Skeletal muscle satellite cell (primary cell): ENCODE data around the gene REXO1.
"Not testable (repeated sequence)": the region's sequence is repeated elsewhere in the genome, so short reads cannot be mapped to it uniquely, and the experiment has no call there.

Experiments used
- H3K27me3 ChIP-seq: 2 replicates; pipeline ENCODE4 v1.7.0; 2013; ENCODE audit warnings: low read length; ENCODE audit not compliant: control insufficient read depth, insufficient read depth
- H3K36me3 ChIP-seq: 2 replicates; pipeline ENCODE4 v1.7.0; 2013; ENCODE audit warnings: mild to moderate bottlenecking, control low read depth, low read length; ENCODE audit not compliant: insufficient read depth
- H3K4me1 ChIP-seq: 2 replicates; pipeline ENCODE4 v1.7.0; 2013; ENCODE audit warnings: low read length; ENCODE audit not compliant: control insufficient read depth, insufficient read depth
- H3K4me2 ChIP-seq: 2 replicates; pipeline ENCODE4 v1.7.0; 2013; ENCODE audit warnings: mild to moderate bottlenecking, low read length
- H3K4me3 ChIP-seq: 2 replicates; pipeline ENCODE4 v1.7.0; 2013; ENCODE audit warnings: low read length
- H3K9ac ChIP-seq: 2 replicates; pipeline ENCODE4 v1.7.0; 2013; ENCODE audit warnings: mild to moderate bottlenecking, low read depth, low read length, moderate library complexity
- H3K9me3 ChIP-seq: replicated peaks from 2 replicates; pipeline ENCODE4 v1.7.0; 2013; ENCODE audit warnings: mild to moderate bottlenecking, control low read depth, low read length

Gene REXO1

GRCh38 chr19:1882786-1883692 lies 34.8 kb upstream of the REXO1 start:
- peaks cover 24% of the 10 kb centered on the region for H3K4me1 ChIP-seq
- peak overlapping the region; percentile 92 for H3K4me2 ChIP-seq
- no peaks in the 10 kb centered on the region for H3K27me3 ChIP-seq
- H3K36me3 ChIP-seq: peaks cover 12% of the 10 kb centered on the region
- H3K9ac ChIP-seq: peak overlapping the region; percentile 96
- peak overlapping the region; percentile 99 for H3K4me3 ChIP-seq
- no peaks in the 10 kb centered on the region for H3K9me3 ChIP-seq

GRCh38 chr19:1882089-1882785 lies 34.0 kb upstream of the REXO1 start:
- Histone ChIP-seq H3K9ac (no peak overlapping the region), H3K4me3 (no peak overlapping the region), H3K36me3 (peaks cover 12% of the 10 kb centered on the region), H3K9me3 (no peaks in the 10 kb centered on the region), H3K4me2 (peak overlapping the region; percentile 92), H3K4me1 (peaks cover 24% of the 10 kb centered on the region), H3K27me3 (no peaks in the 10 kb centered on the region)

GRCh38 chr19:1881393-1882088 lies 33.3 kb upstream of the REXO1 start:
- H3K36me3 ChIP-seq: peaks cover 12% of the 10 kb centered on the region
- not testable (repeated sequence) for H3K4me2 ChIP-seq, H3K27me3 ChIP-seq, H3K4me3 ChIP-seq, H3K9me3 ChIP-seq, H3K9ac ChIP-seq
- H3K4me1 ChIP-seq: peaks cover 26% of the 10 kb centered on the region

DNA sequence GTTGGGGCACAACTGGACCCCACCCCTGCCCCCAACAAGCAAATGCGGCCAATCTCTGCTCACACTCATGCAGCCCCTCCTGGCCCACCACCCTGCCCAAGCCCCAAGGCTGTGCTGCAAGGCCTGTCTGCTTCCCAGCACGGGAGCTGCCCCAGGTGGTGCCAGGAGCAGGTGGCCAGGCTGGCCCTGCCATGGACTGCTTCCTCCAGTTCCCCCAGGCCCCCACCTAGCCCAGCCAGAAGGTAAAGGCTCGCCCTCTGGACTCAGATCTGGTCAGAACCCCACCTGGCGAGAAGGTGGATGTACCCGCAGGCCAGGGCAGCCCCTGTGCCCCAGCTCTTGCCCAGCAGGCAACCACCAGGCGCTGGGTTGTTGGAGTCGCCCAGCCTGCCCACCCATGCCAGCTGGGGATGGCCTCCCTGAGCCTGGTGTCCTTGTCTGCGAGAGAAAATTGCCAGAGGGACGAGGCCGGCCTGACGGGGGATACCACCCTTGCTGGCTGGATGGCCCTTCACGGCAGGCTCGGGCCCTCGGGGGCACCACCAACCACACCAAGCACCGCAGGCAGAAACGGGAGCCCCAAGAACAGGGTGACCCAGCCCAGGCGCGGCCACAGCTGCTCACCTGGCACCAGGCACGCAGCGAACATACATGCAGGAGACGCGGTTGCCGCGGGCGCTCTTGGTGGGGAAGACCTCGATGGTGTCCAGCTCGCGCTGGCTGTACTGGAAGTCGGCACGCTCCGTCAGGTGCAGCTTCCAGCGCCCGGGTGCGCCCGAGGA lies 32.5 kb upstream of the REXO1 start:
- Histone ChIP-seq H3K4me2 (no peak overlapping the region), H3K36me3 (peaks cover 12% of the 10 kb centered on the region), H3K4me1 (peaks cover 31% of the 10 kb centered on the region), H3K27me3 (no peaks in the 10 kb centered on the region), H3K4me3 (no peak overlapping the region), H3K9me3 (no peaks in the 10 kb centered on the region), H3K9ac (no peak overlapping the region)

- not testable (repeated sequence) for H3K4me3 ChIP-seq, H3K4me2 ChIP-seq, H3K9me3 ChIP-seq, H3K27me3 ChIP-seq, H3K9ac ChIP-seq
- Histone ChIP-seq H3K36me3 (peaks cover 11% of the 10 kb centered on the region), H3K4me1 (peaks cover 31% of the 10 kb centered on the region)
Measured at GRCh38 chr19:1879982-1880381, 31.7 kb upstream of the REXO1 start.

- not testable (repeated sequence) for H3K36me3 ChIP-seq, H3K9ac ChIP-seq, H3K4me3 ChIP-seq, H3K4me2 ChIP-seq, H3K27me3 ChIP-seq, H3K9me3 ChIP-seq
- peaks cover 30% of the 10 kb centered on the region for H3K4me1 ChIP-seq
Measured at GRCh38 chr19:1878583-1878982, 30.3 kb upstream of the REXO1 start.

DNA sequence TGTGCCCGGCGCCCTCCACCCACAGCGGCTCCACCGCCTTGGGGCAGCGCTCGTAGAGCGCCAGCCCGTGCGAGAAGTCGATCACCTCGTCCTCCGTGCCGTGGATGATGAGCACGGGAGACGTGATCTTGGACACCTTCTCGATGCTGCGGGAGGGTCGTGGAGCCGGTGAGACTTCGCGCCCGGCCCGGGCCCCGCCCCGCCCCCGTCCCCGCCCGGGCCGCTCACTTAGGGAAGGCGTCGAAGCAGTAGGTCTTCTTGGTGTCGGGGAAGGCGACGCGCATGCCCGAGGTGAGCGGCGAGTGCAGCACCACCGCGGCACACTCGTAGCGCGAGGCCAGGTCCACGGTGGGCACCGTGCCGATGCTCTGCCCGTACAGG lies 29.0 kb upstream of the REXO1 start:
- not testable (repeated sequence) for H3K4me3 ChIP-seq, H3K9me3 ChIP-seq, H3K4me2 ChIP-seq, H3K36me3 ChIP-seq, H3K9ac ChIP-seq, H3K27me3 ChIP-seq
- H3K4me1 ChIP-seq: peaks cover 26% of the 10 kb centered on the region

- peak overlapping the region; percentile 95 for H3K4me2 ChIP-seq
- not testable (repeated sequence) for H3K27me3 ChIP-seq, H3K9me3 ChIP-seq, H3K36me3 ChIP-seq
- H3K9ac ChIP-seq: peak overlapping the region; percentile 97
- peak overlapping the region; percentile 99 for H3K4me3 ChIP-seq
- H3K4me1 ChIP-seq: peaks cover 25% of the 10 kb centered on the region
Measured at GRCh38 chr19:1876496-1877279, 28.4 kb upstream of the REXO1 start.

GRCh38 chr19:1875646-1876495 lies 27.6 kb upstream of the REXO1 start:
- Histone ChIP-seq H3K4me1 (peaks cover 25% of the 10 kb centered on the region), H3K36me3 (peaks cover 12% of the 10 kb centered on the region), H3K9ac (peak overlapping the region; percentile 97), H3K4me3 (peak overlapping the region; percentile 99), H3K9me3 (no peaks in the 10 kb centered on the region), H3K4me2 (peak overlapping the region; percentile 95), H3K27me3 (no peaks in the 10 kb centered on the region)

- not testable (repeated sequence) for H3K36me3 ChIP-seq, H3K27me3 ChIP-seq, H3K9me3 ChIP-seq
- H3K4me1 ChIP-seq: peaks cover 25% of the 10 kb centered on the region
- H3K9ac ChIP-seq: peak overlapping the region; percentile 97
- H3K4me2 ChIP-seq: peak overlapping the region; percentile 95
- H3K4me3 ChIP-seq: peak overlapping the region; percentile 99
Measured at GRCh38 chr19:1875265-1875645, 27.0 kb upstream of the REXO1 start.
